HepG2 (cell line): ENCODE data around the gene LUC7L2. TPM values are rescaled to one million over a fixed set of nuclear protein-coding genes. Genes with fewer than 3 reads are reported as not detected.
A peak's percentile ranks its signal among the peaks of the same experiment; 100 is the strongest.

Experiments
- GMEB2 ChIP-seq: IDR thresholded peaks from 2 replicates; pipeline ENCODE4 v1.6.1; 2016; ENCODE audit warnings: missing biosample characterization, missing genetic modification reagents, low read depth
- HIVEP1 ChIP-seq: sonication (generic); formaldehyde crosslinking; IDR thresholded peaks from 2 replicates; pipeline ENCODE4 v1.4.0; 2020; ENCODE audit warnings: mild to moderate bottlenecking, missing genetic modification reagents
- HMG20A ChIP-seq: IDR thresholded peaks from 2 replicates; pipeline ENCODE4 v1.6.1; 2016; ENCODE audit warnings: borderline replicate concordance
- KLF16 ChIP-seq, 2 experiments: sonication (generic) in 1 of 2; formaldehyde crosslinking in 1 of 2; IDR thresholded peaks; 2 replicates each; pipeline versions ENCODE4 v1.6.1 to v1.8.0; 2016 to 2023; ENCODE audit warnings: missing genetic modification reagents in 2 of 2, missing compliant biosample characterization in 1 of 2
- MAFF ChIP-seq: IDR thresholded peaks from 2 replicates; pipeline ENCODE4 v1.6.1; 2011; ENCODE audit warnings: low read depth, low read length, improper control_type of control experiment
- MLX ChIP-seq: IDR thresholded peaks from 2 replicates; pipeline ENCODE4 v1.6.1; 2016
- NAIF1 ChIP-seq: sonication (generic); formaldehyde crosslinking; IDR thresholded peaks from 2 replicates; pipeline ENCODE4 v1.5.0; 2020; ENCODE audit warnings: mild to moderate bottlenecking, missing genetic modification reagents, borderline replicate concordance
- PBX3 ChIP-seq: sonication (generic); formaldehyde crosslinking; IDR thresholded peaks from 2 replicates; pipeline ENCODE4 v1.8.1; 2023; ENCODE audit warnings: missing genetic modification reagents, inconsistent platforms, borderline replicate concordance
- TBX3 ChIP-seq: fragments of 450-650 bp; IDR thresholded peaks from 2 replicates; pipeline ENCODE4 v1.6.1; 2017; ENCODE audit warnings: antibody characterized with exemption, mild to moderate bottlenecking, inconsistent platforms, borderline replicate concordance
- TEF ChIP-seq: sonication (generic); formaldehyde crosslinking; IDR thresholded peaks from 2 replicates; pipeline ENCODE4 v1.5.0; 2020; ENCODE audit warnings: missing genetic modification reagents
- UBTF ChIP-seq: sonication (generic); formaldehyde crosslinking; IDR thresholded peaks from 2 replicates; pipeline ENCODE4 v1.4.0; 2020; ENCODE audit warnings: mild to moderate bottlenecking, missing genetic modification reagents
- YY1 ChIP-seq: IDR thresholded peaks from 2 replicates; pipeline ENCODE4 v1.6.1; 2011; ENCODE audit warnings: low read length, low read depth, moderate library complexity, mild to moderate bottlenecking; ENCODE audit not compliant: insufficient read depth, insufficient replicate concordance
- ZBTB3 ChIP-seq: sonication (generic); formaldehyde crosslinking; IDR thresholded peaks from 2 replicates; pipeline ENCODE4 v1.4.0; 2020; ENCODE audit warnings: low read depth, mild to moderate bottlenecking, moderate library complexity, missing genetic modification reagents, borderline replicate concordance
- ZBTB42 ChIP-seq: sonication (generic); formaldehyde crosslinking; IDR thresholded peaks from 2 replicates; pipeline ENCODE4 v1.5.0; 2020; ENCODE audit warnings: mild to moderate bottlenecking, missing genetic modification reagents
- ZNF383 ChIP-seq: sonication (generic); formaldehyde crosslinking; IDR thresholded peaks from 2 replicates; pipeline ENCODE4 v1.4.0; 2020; ENCODE audit warnings: missing genetic modification reagents, mild to moderate bottlenecking, borderline replicate concordance
- ZNF432 ChIP-seq: sonication (generic); formaldehyde crosslinking; IDR thresholded peaks from 2 replicates; pipeline ENCODE4 v1.5.0; 2020; ENCODE audit warnings: missing genetic modification reagents, mild to moderate bottlenecking, borderline replicate concordance
- ZNF629 ChIP-seq: sonication (generic); formaldehyde crosslinking; conservative IDR thresholded peaks from 2 replicates; pipeline ENCODE4 v1.5.0; 2020; ENCODE audit warnings: missing genetic modification reagents
- ZNF740 ChIP-seq: sonication (generic); formaldehyde crosslinking; IDR thresholded peaks from 2 replicates; pipeline ENCODE4 v1.4.0; 2020; ENCODE audit warnings: missing genetic modification reagents
- polyA plus RNA-seq, 8 experiments: library from polyadenylated mRNA; depleted of rRNA in 3 of 8; stranded (reverse) in 7 of 8; unstranded in 1 of 8; fragments of >200 nt; fragmentation: Illumina TruSeq in 4 of 8; extraction: Trizol in 4 of 8; gene quantifications; 2 replicates each; pipeline versions ENCODE4 v1.2.1 to v1.2.3, GENCODE V29; 2011 to 2016; ENCODE audit warnings: low read depth in 4 of 8, missing spikeins in 1 of 8, mixed read lengths in 1 of 8; ENCODE audit not compliant: insufficient read depth in 1 of 8
- total RNA-seq, 5 experiments: library from RNA; depleted of rRNA; stranded (reverse); fragments of >200 nt; fragmentation: Illumina TruSeq; extraction: Trizol; gene quantifications; 2 replicates each; pipeline ENCODE4 v1.2.3, GENCODE V29; 2016; ENCODE audit warnings: low read depth in 1 of 5

Gene LUC7L2
- total and polyA plus RNA-seq, 2 of the 13 experiments (the other 11 are each of a cell fraction or from before 2014, with no cell fraction given): 17.9 to 50.7 TPM

DNA sequence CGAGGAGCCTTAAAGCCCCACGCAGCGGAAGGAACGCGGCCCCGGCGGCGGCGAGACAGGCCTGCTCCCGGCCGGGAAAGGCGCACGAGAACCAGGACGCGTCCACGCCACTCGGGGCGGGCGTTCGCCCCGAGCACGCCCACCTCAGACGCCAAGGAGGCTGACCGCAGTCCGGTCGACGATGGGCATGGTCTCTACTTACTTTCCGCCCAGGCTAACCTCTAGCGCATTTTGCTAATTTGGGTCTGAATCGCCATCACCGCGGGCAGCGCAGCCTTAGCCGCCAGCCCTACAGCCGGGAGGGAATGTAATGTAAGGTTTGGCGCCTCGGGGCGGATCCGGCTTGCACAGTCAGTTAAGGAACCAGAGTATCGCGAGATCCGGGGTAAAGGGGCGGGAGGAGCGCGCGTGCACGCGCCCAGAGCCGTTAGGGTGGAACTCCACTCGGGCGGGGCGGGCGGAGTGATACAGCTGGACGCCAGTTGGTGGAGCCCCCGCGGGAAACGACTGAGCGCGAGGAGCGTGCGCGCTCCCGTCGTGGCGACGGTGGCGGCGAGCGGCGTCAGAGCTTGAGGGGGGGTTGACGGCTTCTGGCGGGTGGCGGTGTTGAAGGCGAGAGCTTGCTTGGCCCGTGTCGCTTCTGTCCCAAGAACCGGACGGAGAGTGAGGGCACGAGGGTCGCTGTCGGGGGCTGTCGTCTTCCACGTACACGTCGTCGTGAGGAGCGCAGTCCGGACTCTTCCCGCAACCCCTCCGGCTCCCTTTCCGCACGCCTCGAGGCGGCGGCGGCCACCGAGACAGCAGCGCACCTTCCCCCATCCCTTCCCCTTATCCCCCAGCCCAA is at the start of gene LUC7L2 (continued):
- TF ChIP-seq UBTF (CRISPR knock-in tag) (peak; percentile 97), HIVEP1 (CRISPR knock-in tag) (peak; percentile 65), HMG20A (no peak), TEF (0 out of 2 replicates have a peak, but pooled peaks have one; percentile 21), TBX3 (peak; percentile 67; the same call in 1 of the 2 replicates), ZNF383 (CRISPR knock-in tag) (peak; percentile 62; the same call in 1 of the 2 replicates), NAIF1 (peak; percentile 81), MLX (CRISPR knock-in tag) (no peak; the same call in 1 of the 2 replicates), MAFF (no peak; the same call in 1 of the 2 replicates), PBX3 (CRISPR knock-in tag) (0 out of 2 replicates have a peak, but pooled peaks have one; percentile 38), KLF16 (CRISPR knock-in tag; IDR thresholded peaks at IDR 0.05) (peak in 1 of 2 experiments; percentile 69; a peak in 2 of 4 replicates), ZNF740 (peak; percentile 93), ZBTB3 (CRISPR knock-in tag) (no peak), GMEB2 (CRISPR knock-in tag) (peak; percentile 94), ZNF629 (CRISPR knock-in tag) (0 out of 2 replicates have a peak, but pooled peaks have one; percentile 0), YY1 (peak; percentile 56), ZNF432 (CRISPR knock-in tag) (0 out of 2 replicates have a peak, but pooled peaks have one; percentile 26), ZBTB42 (CRISPR knock-in tag) (peak; percentile 43; the same call in 1 of the 2 replicates)
